Transverse colon (tissue), 4 donors: ENCODE data around the gene WNT9A.
"Not testable (repeated sequence)": the region's sequence is repeated elsewhere in the genome, so short reads cannot be mapped to it uniquely, and the experiment has no call there.

Source experiments
- EP300 ChIP-seq: sonication (generic); formaldehyde crosslinking; IDR thresholded peaks from one replicate; pipeline ENCODE4 v1.6.1; 2017; ENCODE audit warnings: antibody characterized with exemption, low read depth
- POLR2A ChIP-seq: fragments of 450-650 bp; IDR thresholded peaks from one replicate; pipeline ENCODE4 v1.6.1; 2016; ENCODE audit warnings: antibody characterized with exemption, mild to moderate bottlenecking, moderate library complexity
- POLR2AphosphoS5 ChIP-seq, 3 donors: sonication (generic); formaldehyde crosslinking; IDR thresholded peaks; one replicate each; pipeline ENCODE4 v1.6.1; 2016; ENCODE audit warnings: antibody characterized with exemption in 3 of 3
- TF ChIP-seq, protein P1 (sequence below), 5 experiments: fragments of 200-600 bp in 3 of 5; fragments of 450-650 bp in 2 of 5; sonication (generic) in 3 of 5; IDR thresholded peaks; 1 replicate in 2 of 5; 2 replicates in 3 of 5; pipeline ENCODE4 v1.5.1; 2016 to 2017; ENCODE audit warnings: antibody characterized with exemption in 5 of 5, inconsistent platforms in 3 of 5, mild to moderate bottlenecking in 2 of 5, moderate library complexity in 1 of 5

DNA sequence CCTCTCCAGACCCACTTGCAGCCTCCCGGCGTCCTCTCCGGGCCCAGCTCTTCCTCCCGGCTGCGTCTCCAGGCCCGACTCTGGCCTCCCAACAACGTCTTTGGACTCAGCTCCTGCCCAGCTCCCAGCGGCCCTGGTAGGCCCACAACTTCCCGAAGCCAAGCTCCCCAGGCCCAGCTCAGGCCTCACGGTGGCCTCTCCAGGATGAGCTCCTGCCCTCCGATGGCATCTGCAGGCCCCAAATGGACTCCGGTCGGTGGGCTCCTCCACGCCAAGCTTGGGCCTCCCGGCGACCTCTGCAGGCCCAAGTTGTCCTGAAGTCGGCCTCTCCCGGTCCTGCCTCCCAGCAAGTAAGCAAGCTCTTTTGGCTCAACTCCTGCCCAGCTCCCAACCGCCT, 24.5 kb upstream of the WNT9A start:
- not testable (repeated sequence) for TF ChIP-seq POLR2A; POLR2AphosphoS5 (IDR thresholded peaks at IDR 0.05); EP300
- TF ChIP-seq, protein P1, sequence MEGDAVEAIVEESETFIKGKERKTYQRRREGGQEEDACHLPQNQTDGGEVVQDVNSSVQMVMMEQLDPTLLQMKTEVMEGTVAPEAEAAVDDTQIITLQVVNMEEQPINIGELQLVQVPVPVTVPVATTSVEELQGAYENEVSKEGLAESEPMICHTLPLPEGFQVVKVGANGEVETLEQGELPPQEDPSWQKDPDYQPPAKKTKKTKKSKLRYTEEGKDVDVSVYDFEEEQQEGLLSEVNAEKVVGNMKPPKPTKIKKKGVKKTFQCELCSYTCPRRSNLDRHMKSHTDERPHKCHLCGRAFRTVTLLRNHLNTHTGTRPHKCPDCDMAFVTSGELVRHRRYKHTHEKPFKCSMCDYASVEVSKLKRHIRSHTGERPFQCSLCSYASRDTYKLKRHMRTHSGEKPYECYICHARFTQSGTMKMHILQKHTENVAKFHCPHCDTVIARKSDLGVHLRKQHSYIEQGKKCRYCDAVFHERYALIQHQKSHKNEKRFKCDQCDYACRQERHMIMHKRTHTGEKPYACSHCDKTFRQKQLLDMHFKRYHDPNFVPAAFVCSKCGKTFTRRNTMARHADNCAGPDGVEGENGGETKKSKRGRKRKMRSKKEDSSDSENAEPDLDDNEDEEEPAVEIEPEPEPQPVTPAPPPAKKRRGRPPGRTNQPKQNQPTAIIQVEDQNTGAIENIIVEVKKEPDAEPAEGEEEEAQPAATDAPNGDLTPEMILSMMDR (IDR thresholded peaks at IDR 0.05): not testable (repeated sequence)
